HepG2 (cell line): ENCODE measurements around the gene PARP11. TPM values are rescaled to one million over a fixed set of nuclear protein-coding genes. Genes with fewer than 3 reads are reported as not detected.

Experiments
- ATAC-seq: fragments of 200-7000 bp; cut with Tn5 transposase; 3 replicates; pipeline ENCODE4 v1.9.1; 2020; ENCODE audit warnings: mild to moderate bottlenecking, moderate library complexity
- BruUV-seq: library from RNA; stranded (reverse); fragments of 400-500 nt; replicated peaks from 2 replicates; lab custom pipeline; 2021; lab: Mats Ljungman, UMichigan
- CTCF ChIA-PET: fragments of 300-600 bp; formaldehyde crosslinking; extraction: SDS; loops from one replicate; lab custom pipeline; 2021; ENCODE audit warnings: low total read pairs, inconsistent platforms, low intra/inter-chr PET ratio; lab: Yijun Ruan, JAX
- POLR2A ChIA-PET: fragments of 350-600 bp; sonication (Branson Sonifier 250); formaldehyde crosslinking; loops from one replicate; lab custom pipeline; 2020; ENCODE audit warnings: antibody characterized with exemption, inconsistent platforms; lab: Yijun Ruan, JAX
- DNase-seq: peaks from one replicate; pipeline ENCODE4 v3.0.0-alpha.2; 2015; ENCODE audit warnings: low spot score
- FAIRE-seq: peaks from 3 replicates; lab custom pipeline; 2011; peaks lifted over from hg19 to GRCh38; lab: Jason Lieb, UNC
- H2AFZ ChIP-seq: one replicate; pipeline ENCODE4 v1.6.1; 2011; ENCODE audit warnings: low read length, inconsistent platforms
- H3K27ac ChIP-seq: fragments of 300-600 bp; 3 replicates; pipeline ENCODE4 v1.8.0; 2011; ENCODE audit warnings: mixed run types, mild to moderate bottlenecking, mixed read lengths, low read length, inconsistent platforms; ENCODE audit not compliant: insufficient read depth; ENCODE audit errors: extremely low read length
- H3K27me3 ChIP-seq, 2 experiments: fragments of 200-600 bp in 1 of 2; 2 replicates in 1 of 2; 3 replicates in 1 of 2; pipeline versions ENCODE4 v1.6.0 to v1.8.0; 2011; ENCODE audit warnings: low read length in 2 of 2, mild to moderate bottlenecking in 2 of 2, moderate library complexity in 2 of 2, inconsistent platforms in 1 of 2; ENCODE audit not compliant: insufficient read depth in 2 of 2, control insufficient read depth in 1 of 2
- H3K36me3 ChIP-seq, 2 experiments: fragments of 200-600 bp in 1 of 2; replicated peaks in 1 of 2; 2 replicates in 1 of 2; 3 replicates in 1 of 2; pipeline versions ENCODE4 v1.5.1 to v1.8.0; 2011; ENCODE audit warnings: low read length in 2 of 2, inconsistent platforms in 1 of 2; ENCODE audit not compliant: insufficient read depth in 2 of 2, control insufficient read depth in 1 of 2
- H3K4me1 ChIP-seq: 2 replicates; pipeline ENCODE4 v1.5.1; 2012; ENCODE audit warnings: low read length, inconsistent platforms; ENCODE audit not compliant: insufficient read depth
- H3K4me2 ChIP-seq: 2 replicates; pipeline ENCODE4 v1.6.0; 2011; ENCODE audit warnings: low read depth, low read length, inconsistent platforms
- H3K4me3 ChIP-seq, 3 experiments: fragments of 200-600 bp in 1 of 3; sonication (generic), shearing (Covaris generic) in 1 of 3; replicated peaks in 1 of 3; 2 replicates each; pipeline ENCODE4 v1.5.1; 2011 to 2016; ENCODE audit warnings: low read length in 3 of 3, inconsistent platforms in 2 of 3, low read depth in 2 of 3, mild to moderate bottlenecking in 2 of 3, control low read depth in 1 of 3, mixed read lengths in 1 of 3; ENCODE audit not compliant: insufficient read depth in 1 of 3
- H3K79me2 ChIP-seq: one replicate; pipeline ENCODE4 v1.6.1; 2011; ENCODE audit warnings: low read length, inconsistent platforms; ENCODE audit not compliant: insufficient read depth
- H3K9ac ChIP-seq: 2 replicates; pipeline ENCODE4 v1.6.0; 2011; ENCODE audit warnings: mild to moderate bottlenecking, low read depth, low read length, inconsistent platforms; ENCODE audit not compliant: insufficient read depth
- H3K9me3 ChIP-seq: 2 replicates; pipeline ENCODE4 v1.5.1; 2012; ENCODE audit warnings: mild to moderate bottlenecking, low read length
- H4K20me1 ChIP-seq: 2 replicates; pipeline ENCODE4 v1.6.0; 2011; ENCODE audit warnings: inconsistent platforms, mild to moderate bottlenecking, low read length, moderate library complexity; ENCODE audit not compliant: insufficient read depth
- ARNTL ChIP-seq: sonication (generic); formaldehyde crosslinking; IDR thresholded peaks from 2 replicates; pipeline ENCODE4 v1.4.0; 2020; ENCODE audit warnings: mild to moderate bottlenecking, missing genetic modification reagents
- CEBPB ChIP-seq: IDR thresholded peaks from 2 replicates; pipeline ENCODE4 v1.6.1; 2011; ENCODE audit warnings: low read depth, low read length, improper control_type of control experiment, borderline replicate concordance
- CEBPG ChIP-seq: IDR thresholded peaks from 2 replicates; pipeline ENCODE4 v1.6.1; 2016
- ISL2 ChIP-seq: sonication (generic); formaldehyde crosslinking; IDR thresholded peaks from 2 replicates; pipeline ENCODE4 v1.5.0; 2020; ENCODE audit warnings: missing genetic modification reagents
- MAZ ChIP-seq, 2 experiments: sonication (generic) in 1 of 2; formaldehyde crosslinking in 1 of 2; IDR thresholded peaks; 2 replicates each; pipeline versions ENCODE4 v1.5.0 to v1.6.1; 2012 to 2020; ENCODE audit warnings: low read depth in 2 of 2, mild to moderate bottlenecking in 2 of 2, borderline replicate concordance in 1 of 2, improper control_type of control experiment in 1 of 2, low read length in 1 of 2, missing genetic modification reagents in 1 of 2, moderate library complexity in 1 of 2
- NFIC ChIP-seq: IDR thresholded peaks from 2 replicates; pipeline ENCODE4 v1.6.1; 2012; ENCODE audit warnings: mild to moderate bottlenecking, low read length, inconsistent platforms
- ZBTB7B ChIP-seq: sonication (generic); formaldehyde crosslinking; IDR thresholded peaks from 2 replicates; pipeline ENCODE4 v1.4.0; 2020; ENCODE audit warnings: missing genetic modification reagents
- ZFP36L2 ChIP-seq: sonication (generic); formaldehyde crosslinking; IDR thresholded peaks from 2 replicates; pipeline ENCODE4 v1.4.0; 2020; ENCODE audit warnings: missing genetic modification reagents
- ZNF775 ChIP-seq: sonication (generic); formaldehyde crosslinking; IDR thresholded peaks from 2 replicates; pipeline ENCODE4 v1.4.0; 2020; ENCODE audit warnings: missing genetic modification reagents, mild to moderate bottlenecking, moderate library complexity, borderline replicate concordance
- WGBS: methylation state at CpG from one replicate; pipeline ENCODE4 v1.1.6; 2017; ENCODE audit warnings: low lambda C conversion rate; 5-methylcytosine and 5-hydroxymethylcytosine counted together
- in situ Hi-C: cut with HindIII; loops from 2 replicates; pipeline ENCODE4 v1.10.0; 2017; ENCODE audit warnings: low pct_unique_long_range_greater_than_20kb; ENCODE audit not compliant: extremely low pct_ligation_motif_present
- intact Hi-C: fragments of 100-400 bp; cut with micrococcal nuclease; formaldehyde crosslinking; loops from one replicate; pipeline ENCODE4 v1.10.0; 2022; ENCODE audit not compliant: unreplicated experiment
- polyA plus RNA-seq, 8 experiments: library from polyadenylated mRNA; depleted of rRNA in 3 of 8; stranded (reverse) in 7 of 8; unstranded in 1 of 8; fragments of >200 nt; fragmentation: Illumina TruSeq in 4 of 8; extraction: Trizol in 4 of 8; gene quantifications; 2 replicates each; pipeline versions ENCODE4 v1.2.1 to v1.2.3, GENCODE V29; 2011 to 2016; ENCODE audit warnings: low read depth in 4 of 8, missing spikeins in 1 of 8, mixed read lengths in 1 of 8; ENCODE audit not compliant: insufficient read depth in 1 of 8
- total RNA-seq, 5 experiments: library from RNA; depleted of rRNA; stranded (reverse); fragments of >200 nt; fragmentation: Illumina TruSeq; extraction: Trizol; gene quantifications; 2 replicates each; pipeline ENCODE4 v1.2.3, GENCODE V29; 2016; ENCODE audit warnings: low read depth in 1 of 5
- TF ChIP-seq, protein P1 (sequence below), 2 experiments: fragments of 450-650 bp in 1 of 2; sonication (generic) in 1 of 2; formaldehyde crosslinking; IDR thresholded peaks; 2 replicates each; pipeline versions ENCODE4 v1.5.0 to v1.8.0; 2020 to 2022; ENCODE audit warnings: mild to moderate bottlenecking in 1 of 2, missing genetic modification reagents in 1 of 2

Gene PARP11
- total and polyA plus RNA-seq, 2 of the 13 experiments (the other 11 are each of a cell fraction or from before 2014, with no cell fraction given), result 4.0 to 7.6 TPM

DNA sequence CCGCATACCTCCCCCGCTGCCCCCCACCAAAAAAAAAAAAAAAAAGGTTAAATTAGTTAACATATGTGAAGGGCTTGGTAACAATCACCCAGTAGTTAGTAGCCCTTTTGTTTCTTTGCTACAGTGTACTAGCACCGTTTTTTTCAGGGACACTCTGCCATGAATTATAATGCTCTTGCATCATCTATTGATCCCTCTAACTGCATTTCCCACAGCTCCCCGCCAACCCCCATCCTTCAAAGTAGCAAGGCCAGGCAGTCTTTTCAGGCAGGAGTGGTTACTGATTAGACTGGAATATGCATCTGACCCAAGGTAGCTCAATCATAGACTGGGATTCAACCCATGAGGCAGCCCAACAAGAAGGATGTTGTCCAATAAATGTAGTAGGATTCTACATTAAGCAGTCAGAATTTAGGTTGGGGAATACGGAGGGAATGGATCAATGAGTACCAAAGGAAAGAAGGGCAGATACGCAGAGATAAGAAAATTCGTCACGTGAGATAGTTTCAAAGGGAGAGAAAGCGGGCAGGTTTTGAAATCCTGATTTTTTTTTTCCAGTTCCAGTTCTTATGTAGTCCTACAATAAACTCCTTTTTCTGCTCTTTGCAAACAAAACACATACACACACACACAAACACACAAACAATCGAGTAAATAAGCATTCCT is 80.4 kb downstream of the PARP11 start:
- Histone ChIP-seq H3K36me3 (no peaks in the 10 kb centered on the region), H3K4me1 (peaks cover 19% of the 10 kb centered on the region)
- DNase-seq, result peak; percentile 5
- no peak for TF ChIP-seq ZBTB7B
- no peak for TF ChIP-seq ARNTL
- no peak for TF ChIP-seq ZFP36L2 (CRISPR knock-in tag)
- no peak for TF ChIP-seq ZNF775 (CRISPR knock-in tag)
- TF ChIP-seq, protein P1, sequence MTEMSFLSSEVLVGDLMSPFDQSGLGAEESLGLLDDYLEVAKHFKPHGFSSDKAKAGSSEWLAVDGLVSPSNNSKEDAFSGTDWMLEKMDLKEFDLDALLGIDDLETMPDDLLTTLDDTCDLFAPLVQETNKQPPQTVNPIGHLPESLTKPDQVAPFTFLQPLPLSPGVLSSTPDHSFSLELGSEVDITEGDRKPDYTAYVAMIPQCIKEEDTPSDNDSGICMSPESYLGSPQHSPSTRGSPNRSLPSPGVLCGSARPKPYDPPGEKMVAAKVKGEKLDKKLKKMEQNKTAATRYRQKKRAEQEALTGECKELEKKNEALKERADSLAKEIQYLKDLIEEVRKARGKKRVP (CRISPR knock-in tag; IDR thresholded peaks at IDR 0.05), result 0 out of 4 replicates have a peak, but pooled peaks of 1 of the 2 experiments have one; percentile 42
- TF ChIP-seq NFIC, result no peak
- TF ChIP-seq ISL2 (CRISPR knock-in tag), result no peak
- 0 out of 2 replicates have a peak, but pooled peaks have one; percentile 6 for TF ChIP-seq CEBPG (CRISPR knock-in tag)
- TF ChIP-seq MAZ (IDR thresholded peaks at IDR 0.05; ENCODE audit: borderline replicate concordance, low read depth, low read length), result no peak
- TF ChIP-seq MAZ (CRISPR knock-in tag; IDR thresholded peaks at IDR 0.05; ENCODE audit: low read depth), result no peak
- peak; percentile 46; the same call in 1 of the 2 replicates for TF ChIP-seq CEBPB
- TF ChIP-seq, all 625 proteins: peak for 3
- no peaks in the 10 kb centered on the region for H4K20me1 ChIP-seq
- no peak overlapping the region for H3K27ac ChIP-seq
- BruUV-seq, result no TSS peak
- no peaks in the 10 kb centered on the region for H3K9me3 ChIP-seq
- H2AFZ ChIP-seq, result no peak overlapping the region
- H3K9ac ChIP-seq, result no peak overlapping the region
- ATAC-seq (peak; percentile 71), FAIRE-seq (no peak)
- in situ Hi-C loops (no loop called here), intact Hi-C loops (no loop called here)
- no peaks in the 10 kb centered on the region for H3K79me2 ChIP-seq
- H3K4me2 ChIP-seq, result no peak overlapping the region
- CTCF ChIA-PET, result no interaction called here
- WGBS, result 72% methylated on average over 10 of the region's 10 CpGs
- no peak overlapping the region for H3K4me3 ChIP-seq
- POLR2A ChIA-PET, result no interaction called here
- no peaks in the 10 kb centered on the region for H3K27me3 ChIP-seq
